Muscle layer of colon (tissue), 2 donors: Measurements from ENCODE around the gene BRME1.

Experiments used
- H3K27ac ChIP-seq: one replicate; pipeline ENCODE4 v1.7.0; 2013; ENCODE audit warnings: low read depth, mild to moderate bottlenecking, low read length, moderate library complexity
- H3K27me3 ChIP-seq, 2 donors: one replicate each; pipeline ENCODE4 v1.7.0; 2013; ENCODE audit warnings: low read length in 2 of 2, mild to moderate bottlenecking in 2 of 2; ENCODE audit not compliant: insufficient read depth in 2 of 2, control insufficient read depth in 1 of 2
- H3K36me3 ChIP-seq: one replicate; pipeline ENCODE4 v1.7.0; 2013; ENCODE audit warnings: mild to moderate bottlenecking, low read length; ENCODE audit not compliant: insufficient read depth
- H3K4me1 ChIP-seq: one replicate; pipeline ENCODE4 v1.7.0; 2013; ENCODE audit warnings: mild to moderate bottlenecking, low read length; ENCODE audit not compliant: insufficient read depth
- H3K4me3 ChIP-seq, 2 donors: one replicate each; pipeline ENCODE4 v1.7.0; 2013; ENCODE audit warnings: low read length in 2 of 2, low read depth in 1 of 2, mild to moderate bottlenecking in 1 of 2, moderate library complexity in 1 of 2
- H3K9ac ChIP-seq: one replicate; pipeline ENCODE4 v1.7.0; 2013; ENCODE audit warnings: low read length
- H3K9me3 ChIP-seq: one replicate; pipeline ENCODE4 v1.7.0; 2013; ENCODE audit warnings: mild to moderate bottlenecking, low read length
- donor health status: abdominal sarcoma.
- donor health status: Adenocarcinoma of cecum.

The BRME1 gene

GRCh38 chr19:13937479-13938300 is 31.8 kb upstream of the BRME1 start:
- H3K4me1 ChIP-seq: no peaks in the 10 kb centered on the region
- no peaks in the 10 kb centered on the region for H3K9me3 ChIP-seq
- no peak overlapping the region for H3K4me3 ChIP-seq
- no peaks in the 10 kb centered on the region for H3K36me3 ChIP-seq
- no peak overlapping the region for H3K9ac ChIP-seq
- H3K27me3 ChIP-seq: peaks cover 6 to 30% of the 10 kb centered on the region in 2 donors
- H3K27ac ChIP-seq: no peak overlapping the region

- no peaks in the 10 kb centered on the region for H3K9me3 ChIP-seq
Observed at GRCh38 chr19:13935765-13936510, 30.0 kb upstream of the BRME1 start.

GRCh38 chr19:13934785-13935109 is 28.8 kb upstream of the BRME1 start:
- H3K27me3 ChIP-seq: peaks cover 6 to 30% of the 10 kb centered on the region in 2 donors
- no peak overlapping the region for H3K27ac ChIP-seq
- no peak overlapping the region for H3K9ac ChIP-seq
- no peaks in the 10 kb centered on the region for H3K4me1 ChIP-seq
- no peaks in the 10 kb centered on the region for H3K9me3 ChIP-seq
- no peak overlapping the region for H3K4me3 ChIP-seq
- no peaks in the 10 kb centered on the region for H3K36me3 ChIP-seq

More at GRCh38 chr19:13935765-13936510, 30.0 kb upstream of the BRME1 start:
- Histone ChIP-seq H3K4me1 (no peaks in the 10 kb centered on the region), H3K36me3 (no peaks in the 10 kb centered on the region), H3K27me3 (peaks cover 6 to 30% of the 10 kb centered on the region in 2 donors), H3K4me3 (no peak overlapping the region), H3K9ac (no peak overlapping the region), H3K27ac (no peak overlapping the region)

GRCh38 chr19:13932911-13933393 is 27.0 kb upstream of the BRME1 start:
- no peaks in the 10 kb centered on the region for H3K36me3 ChIP-seq
- H3K9ac ChIP-seq: no peak overlapping the region
- H3K4me1 ChIP-seq: no peaks in the 10 kb centered on the region
- H3K4me3 ChIP-seq: no peak overlapping the region
- H3K27ac ChIP-seq: no peak overlapping the region
- H3K9me3 ChIP-seq: no peaks in the 10 kb centered on the region
- peaks cover 6 to 20% of the 10 kb centered on the region in 2 donors for H3K27me3 ChIP-seq

GRCh38 chr19:13932149-13932637 is 26.3 kb upstream of the BRME1 start:
- no peak overlapping the region for H3K9ac ChIP-seq
- no peak overlapping the region for H3K4me3 ChIP-seq
- peaks cover 1% of the 10 kb centered on the region for H3K36me3 ChIP-seq
- no peaks in the 10 kb centered on the region for H3K9me3 ChIP-seq
- H3K27ac ChIP-seq: no peak overlapping the region
- H3K4me1 ChIP-seq: no peaks in the 10 kb centered on the region
- peaks cover 0 to 13% of the 10 kb centered on the region in 2 donors for H3K27me3 ChIP-seq

GRCh38 chr19:13931391-13932148 is 25.7 kb upstream of the BRME1 start:
- no peaks in the 10 kb centered on the region for H3K4me1 ChIP-seq
- no peak overlapping the region for H3K27ac ChIP-seq
- no peaks in the 10 kb centered on the region for H3K9me3 ChIP-seq
- H3K9ac ChIP-seq: no peak overlapping the region
- H3K4me3 ChIP-seq: no peak overlapping the region
- peaks cover 0 to 13% of the 10 kb centered on the region in 2 donors for H3K27me3 ChIP-seq
- H3K36me3 ChIP-seq: peaks cover 7% of the 10 kb centered on the region

- H3K9ac ChIP-seq: no peak overlapping the region
- H3K9me3 ChIP-seq: no peaks in the 10 kb centered on the region
- H3K27me3 ChIP-seq: peaks cover 0 to 3% of the 10 kb centered on the region in 2 donors
- no peak overlapping the region for H3K27ac ChIP-seq
- no peaks in the 10 kb centered on the region for H3K4me1 ChIP-seq
- H3K4me3 ChIP-seq: no peak overlapping the region
- H3K36me3 ChIP-seq: peaks cover 13% of the 10 kb centered on the region
Observed at GRCh38 chr19:13930402-13930801, 24.5 kb upstream of the BRME1 start.

- H3K9me3 ChIP-seq: no peaks in the 10 kb centered on the region
- H3K36me3 ChIP-seq: peaks cover 17% of the 10 kb centered on the region
- H3K4me3 ChIP-seq: no peak overlapping the region
- H3K9ac ChIP-seq: no peak overlapping the region
- no peak overlapping the region for H3K27ac ChIP-seq
- no peaks in the 10 kb centered on the region for H3K4me1 ChIP-seq
- no peaks in the 10 kb centered on the region for H3K27me3 ChIP-seq
Observed at GRCh38 chr19:13929956-13930355, 24.0 kb upstream of the BRME1 start.

GRCh38 chr19:13929340-13929739 is 23.4 kb upstream of the BRME1 start:
- H3K4me1 ChIP-seq: no peaks in the 10 kb centered on the region
- no peak overlapping the region for H3K4me3 ChIP-seq
- H3K36me3 ChIP-seq: peaks cover 23% of the 10 kb centered on the region
- no peak overlapping the region for H3K27ac ChIP-seq
- H3K9ac ChIP-seq: no peak overlapping the region
- H3K9me3 ChIP-seq: no peaks in the 10 kb centered on the region
- no peaks in the 10 kb centered on the region for H3K27me3 ChIP-seq

- Histone ChIP-seq H3K4me1 (no peaks in the 10 kb centered on the region), H3K9me3 (no peaks in the 10 kb centered on the region), H3K27me3 (no peaks in the 10 kb centered on the region), H3K27ac (no peak overlapping the region), H3K36me3 (peaks cover 34% of the 10 kb centered on the region), H3K9ac (no peak overlapping the region), H3K4me3 (no peak overlapping the region)
Observed at GRCh38 chr19:13926715-13927114, 20.8 kb upstream of the BRME1 start.

- Histone ChIP-seq H3K9ac (no peak overlapping the region), H3K27ac (no peak overlapping the region), H3K36me3 (peaks cover 41% of the 10 kb centered on the region), H3K4me1 (no peaks in the 10 kb centered on the region), H3K27me3 (no peaks in the 10 kb centered on the region), H3K9me3 (no peaks in the 10 kb centered on the region), H3K4me3 (no peak overlapping the region)
Observed at GRCh38 chr19:13926010-13926409, 20.1 kb upstream of the BRME1 start.
